Vagina (tissue), 2 donors: ENCODE measurements around the gene LRRC18. TPM values are rescaled to one million over a fixed set of nuclear protein-coding genes. Genes with fewer than 3 reads are reported as not detected.

Experiments used
- DNase-seq, 2 donors: peaks; one replicate each; pipeline ENCODE4 v3.0.0-alpha.2; 2017; ENCODE audit errors: extremely low spot score in 2 of 2
- H3K27ac ChIP-seq: fragments of 200-600 bp; sonication (generic); one replicate; pipeline ENCODE4 v1.5.1; 2019
- H3K27me3 ChIP-seq: fragments of 200-600 bp; sonication (generic); one replicate; pipeline ENCODE4 v1.5.1; 2019
- H3K36me3 ChIP-seq, 2 donors: fragments of 200-600 bp; sonication (generic); one replicate each; pipeline ENCODE4 v1.5.1; 2017 to 2019
- H3K4me1 ChIP-seq: fragments of 200-600 bp; sonication (generic); one replicate; pipeline ENCODE4 v1.5.1; 2019
- H3K4me3 ChIP-seq, 2 donors: fragments of 200-600 bp; sonication (generic); 1 replicate in 1 of 2; 2 replicates in 1 of 2; pipeline ENCODE4 v1.5.1; 2016 to 2019
- H3K9me3 ChIP-seq: fragments of 200-600 bp; sonication (generic); one replicate; pipeline ENCODE4 v1.5.1; 2019
- POLR2A ChIP-seq, 2 donors: fragments of 450-650 bp; IDR thresholded peaks; one replicate each; pipeline ENCODE4 v1.6.1; 2017; ENCODE audit warnings: antibody characterized with exemption in 2 of 2, mild to moderate bottlenecking in 2 of 2, moderate library complexity in 2 of 2
- POLR2AphosphoS5 ChIP-seq, 2 donors: sonication (generic); formaldehyde crosslinking; IDR thresholded peaks; one replicate each; pipeline ENCODE4 v1.9.0; 2017; ENCODE audit warnings: antibody characterized with exemption in 2 of 2, mild to moderate bottlenecking in 2 of 2, low read depth in 1 of 2; ENCODE audit not compliant: insufficient read depth in 1 of 2
- intact Hi-C: fragments of 100-400 bp; cut with DNase I; formaldehyde crosslinking; loops from one replicate; pipeline ENCODE4 v1.15.1; 2023
- total RNA-seq: library from RNA; depleted of rRNA; stranded (reverse); fragments of >200 nt; gene quantifications from one replicate; pipeline ENCODE4 v1.2.3, GENCODE V29; 2016
- TF ChIP-seq, protein P1 (sequence below), 3 experiments: fragments of 450-650 bp in 2 of 3; fragments of 200-600 bp in 1 of 3; sonication (generic) in 1 of 3; IDR thresholded peaks; one replicate each; pipeline ENCODE4 v1.5.1; 2017 to 2019; ENCODE audit warnings: antibody characterized with exemption in 3 of 3, mild to moderate bottlenecking in 2 of 3, moderate library complexity in 2 of 3

Gene LRRC18
- total RNA-seq, 1 donor from 2014 or later = not detected

DNA sequence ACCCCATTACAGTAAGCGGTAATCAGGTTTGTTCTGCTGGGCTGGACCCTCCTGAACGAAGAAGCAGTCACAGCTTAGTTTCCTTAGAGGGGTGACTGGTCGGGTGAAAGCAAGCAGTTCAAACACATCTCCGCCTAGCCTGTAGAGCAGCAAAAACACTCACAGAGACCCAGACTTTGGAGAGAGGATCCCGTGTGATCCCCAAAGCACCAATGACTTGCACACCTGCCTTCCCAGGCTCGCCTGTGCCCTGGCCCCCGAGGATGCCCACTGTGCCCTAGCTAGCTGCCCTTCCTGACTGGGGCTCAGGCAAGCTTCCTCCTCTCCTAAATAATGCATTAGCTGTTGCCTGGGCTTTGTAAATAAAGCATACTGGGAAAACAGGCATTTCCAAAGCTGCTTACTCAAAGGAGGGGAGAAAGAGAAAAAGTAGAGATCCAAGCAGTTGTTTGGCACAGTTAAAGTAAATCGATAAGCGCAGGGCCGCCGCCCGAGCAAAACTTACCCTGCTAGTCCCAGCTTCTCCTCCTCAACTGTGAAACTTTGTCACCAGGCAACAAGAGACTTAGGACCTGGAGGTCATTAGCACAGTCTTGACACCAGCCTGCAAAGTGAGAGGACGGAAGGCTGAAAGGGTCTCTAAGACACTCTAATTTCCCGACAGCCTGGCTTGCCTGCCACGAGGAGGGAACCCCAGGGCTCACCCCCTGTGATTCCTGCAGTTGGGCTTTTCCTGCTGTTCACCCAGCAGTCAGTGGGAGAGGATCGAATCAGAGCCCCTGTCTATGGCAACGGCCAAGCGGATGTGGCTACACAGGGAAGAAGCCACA is 4.8 kb downstream of the LRRC18 start:
- TF ChIP-seq POLR2AphosphoS5 (IDR thresholded peaks at IDR 0.05; ENCODE audit: insufficient read depth in 1 of 2, low read depth in 1 of 2) = no peak
- Histone ChIP-seq H3K4me1 (no peaks in the 10 kb centered on the region), H3K9me3 (no peaks in the 10 kb centered on the region), H3K36me3 (no peaks in the 10 kb centered on the region), H3K27ac (no peak overlapping the region), H3K4me3 (no peak overlapping the region), H3K27me3 (no peaks in the 10 kb centered on the region)
- intact Hi-C loops = no loop called here
- peak; percentile 42 to 52 for DNase-seq

DNA sequence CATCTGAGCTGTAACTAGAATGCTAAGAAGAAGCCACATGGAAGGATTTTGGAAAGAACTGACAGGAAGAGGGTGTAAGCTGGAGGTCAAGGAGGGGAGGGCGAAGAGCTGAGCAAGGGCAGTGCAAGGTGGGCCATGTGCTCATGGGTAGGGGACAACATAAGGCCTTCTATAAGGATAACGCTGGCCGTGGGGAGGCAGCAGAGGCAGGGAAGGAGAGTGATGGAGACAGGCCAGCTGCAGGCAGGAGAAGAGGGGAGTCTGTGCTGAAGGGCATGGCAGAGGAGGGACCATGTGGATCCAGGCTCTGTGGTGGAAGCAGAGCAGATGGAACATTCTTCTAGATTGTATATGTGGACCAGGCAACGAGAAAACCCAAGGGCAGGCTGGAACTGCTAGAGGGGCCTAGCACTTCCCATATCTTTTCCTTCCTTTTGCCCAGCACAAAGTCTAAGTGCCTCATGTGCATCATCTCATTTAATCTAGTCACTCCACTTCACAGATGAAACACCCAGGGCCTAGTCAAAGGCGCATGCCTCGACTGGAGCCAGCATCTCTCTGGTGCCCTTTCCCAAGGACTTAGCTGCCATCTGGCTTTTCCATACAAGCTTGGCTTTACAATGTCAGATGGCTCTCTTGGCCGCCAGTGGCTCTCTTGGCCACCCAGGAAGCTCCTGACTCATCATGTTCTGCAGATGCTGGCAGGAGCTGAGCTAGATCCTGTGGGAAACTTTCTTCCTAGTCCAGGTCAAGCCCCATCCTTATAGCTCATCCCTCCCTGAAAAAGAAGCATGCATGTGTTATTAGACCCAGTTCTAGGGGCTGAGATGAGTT is 6.6 kb downstream of the LRRC18 start:
- Histone ChIP-seq H3K4me1 (no peaks in the 10 kb centered on the region), H3K9me3 (no peaks in the 10 kb centered on the region), H3K27me3 (no peaks in the 10 kb centered on the region), H3K36me3 (no peaks in the 10 kb centered on the region), H3K27ac (no peak overlapping the region), H3K4me3 (no peak overlapping the region)
- TF ChIP-seq POLR2A (IDR thresholded peaks at IDR 0.05) (no peak), POLR2AphosphoS5 (IDR thresholded peaks at IDR 0.05; ENCODE audit: insufficient read depth in 1 of 2, low read depth in 1 of 2) (no peak)
- TF ChIP-seq, protein P1, sequence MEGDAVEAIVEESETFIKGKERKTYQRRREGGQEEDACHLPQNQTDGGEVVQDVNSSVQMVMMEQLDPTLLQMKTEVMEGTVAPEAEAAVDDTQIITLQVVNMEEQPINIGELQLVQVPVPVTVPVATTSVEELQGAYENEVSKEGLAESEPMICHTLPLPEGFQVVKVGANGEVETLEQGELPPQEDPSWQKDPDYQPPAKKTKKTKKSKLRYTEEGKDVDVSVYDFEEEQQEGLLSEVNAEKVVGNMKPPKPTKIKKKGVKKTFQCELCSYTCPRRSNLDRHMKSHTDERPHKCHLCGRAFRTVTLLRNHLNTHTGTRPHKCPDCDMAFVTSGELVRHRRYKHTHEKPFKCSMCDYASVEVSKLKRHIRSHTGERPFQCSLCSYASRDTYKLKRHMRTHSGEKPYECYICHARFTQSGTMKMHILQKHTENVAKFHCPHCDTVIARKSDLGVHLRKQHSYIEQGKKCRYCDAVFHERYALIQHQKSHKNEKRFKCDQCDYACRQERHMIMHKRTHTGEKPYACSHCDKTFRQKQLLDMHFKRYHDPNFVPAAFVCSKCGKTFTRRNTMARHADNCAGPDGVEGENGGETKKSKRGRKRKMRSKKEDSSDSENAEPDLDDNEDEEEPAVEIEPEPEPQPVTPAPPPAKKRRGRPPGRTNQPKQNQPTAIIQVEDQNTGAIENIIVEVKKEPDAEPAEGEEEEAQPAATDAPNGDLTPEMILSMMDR (IDR thresholded peaks at IDR 0.05) = no peak
- intact Hi-C loops = no loop called here
- peak; percentile 55 to 60 for DNase-seq

GRCh38 chr10:48931188-48931587 is 8.5 kb downstream of the LRRC18 start:
- Histone ChIP-seq H3K4me1 (no peaks in the 10 kb centered on the region), H3K27ac (no peak overlapping the region), H3K36me3 (no peaks in the 10 kb centered on the region), H3K4me3 (no peak overlapping the region), H3K9me3 (no peaks in the 10 kb centered on the region), H3K27me3 (no peaks in the 10 kb centered on the region)
- intact Hi-C loops = no loop called here
- TF ChIP-seq POLR2A (IDR thresholded peaks at IDR 0.05) = no peak
- no peak for TF ChIP-seq POLR2AphosphoS5 (IDR thresholded peaks at IDR 0.05; ENCODE audit: insufficient read depth in 1 of 2, low read depth in 1 of 2)
- TF ChIP-seq, protein P1 (IDR thresholded peaks at IDR 0.05) = no peak
- DNase-seq = peak; percentile 49 to 70

GRCh38 chr10:48929413-48929990 is 10.1 kb downstream of the LRRC18 start:
- intact Hi-C loops = no loop called here
- DNase-seq = peak; percentile 76 to 81
- Histone ChIP-seq H3K4me3 (no peak overlapping the region), H3K36me3 (no peaks in the 10 kb centered on the region), H3K9me3 (no peaks in the 10 kb centered on the region), H3K27ac (no peak overlapping the region), H3K27me3 (no peaks in the 10 kb centered on the region), H3K4me1 (no peaks in the 10 kb centered on the region)
- TF ChIP-seq, protein P1 (IDR thresholded peaks at IDR 0.05) = no peak
- TF ChIP-seq POLR2AphosphoS5 (IDR thresholded peaks at IDR 0.05; ENCODE audit: insufficient read depth in 1 of 2, low read depth in 1 of 2) = no peak

DNA sequence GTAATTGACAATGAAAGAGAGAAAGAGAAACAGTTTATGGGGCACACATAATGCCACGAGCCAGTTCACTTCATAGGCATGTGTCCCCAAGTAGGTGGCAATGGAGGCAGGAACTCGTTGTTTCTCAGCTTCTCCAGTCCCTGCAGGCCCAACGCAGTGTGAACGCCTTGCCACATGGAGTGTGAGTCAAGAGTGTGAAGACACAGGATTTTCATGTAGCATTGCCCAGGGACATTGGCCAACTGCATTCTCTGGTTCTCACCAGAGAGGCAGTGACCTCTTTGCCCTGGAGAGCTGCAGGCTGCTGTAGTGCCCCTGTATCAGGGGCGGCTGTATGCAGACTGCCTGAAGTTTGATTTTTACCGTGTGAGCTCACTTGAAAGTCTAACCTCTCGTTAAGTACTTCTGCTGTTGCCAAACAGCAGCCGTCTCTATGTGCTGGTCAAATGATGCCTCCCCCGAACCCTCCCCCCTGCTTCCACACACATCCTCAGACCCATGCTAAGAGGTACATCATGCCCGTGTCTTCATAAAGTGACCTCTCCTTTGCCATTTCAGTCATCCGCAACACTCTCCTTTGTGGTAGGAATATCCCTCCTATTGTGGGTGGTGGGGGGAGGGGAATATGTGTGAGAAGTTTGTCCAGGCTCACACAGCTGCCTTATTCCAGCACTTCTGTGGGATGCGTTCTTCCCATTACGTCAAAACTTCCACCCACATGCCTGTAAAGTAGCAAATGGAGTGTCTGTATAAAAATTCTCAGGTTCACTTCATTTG is 12.7 kb downstream of the LRRC18 start:
- intact Hi-C loops = no loop called here
- no peak overlapping the region for H3K27ac ChIP-seq
- H3K4me1 ChIP-seq = no peaks in the 10 kb centered on the region
- TF ChIP-seq, protein P1 (IDR thresholded peaks at IDR 0.05) = no peak
- TF ChIP-seq POLR2AphosphoS5 (IDR thresholded peaks at IDR 0.05; ENCODE audit: insufficient read depth in 1 of 2, low read depth in 1 of 2) = no peak
- TF ChIP-seq POLR2A (IDR thresholded peaks at IDR 0.05) = no peak
- peak; percentile 61 to 80 for DNase-seq
- no peaks in the 10 kb centered on the region for H3K27me3 ChIP-seq
- H3K36me3 ChIP-seq = no peaks in the 10 kb centered on the region
- H3K4me3 ChIP-seq = no peak overlapping the region
- no peaks in the 10 kb centered on the region for H3K9me3 ChIP-seq
